Measurements from ENCODE around the gene ARHGAP18.

ARHGAP18 gene

DNA sequence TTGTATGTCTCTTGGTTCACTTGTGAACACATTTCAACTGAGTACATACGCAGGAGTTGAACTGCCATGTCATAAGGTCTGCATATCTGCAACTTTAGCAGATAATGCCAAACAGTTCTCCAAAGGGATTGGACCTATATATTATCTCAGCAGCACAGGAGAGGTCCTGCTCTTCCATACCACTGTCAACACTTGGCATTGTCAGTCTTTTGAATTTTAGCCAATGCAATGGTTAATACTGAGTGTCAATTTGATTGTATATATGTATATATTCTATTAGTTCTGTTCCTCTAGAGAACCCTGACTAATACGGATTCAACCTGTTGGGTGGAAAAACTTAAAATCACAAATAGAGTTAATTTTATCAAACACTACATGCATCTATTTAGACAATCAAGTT, 26.1 kb upstream of the ARHGAP18 start:
- H3K4me3 ChIP-seq (ENCODE audit: low read depth, low read length) = no peak overlapping the region
- no peak for TF ChIP-seq CTCF (IDR thresholded peaks at IDR 0.05; ENCODE audit: low read depth, low read length)

- no peak for TF ChIP-seq CTCF (IDR thresholded peaks at IDR 0.05; ENCODE audit: low read depth, low read length)
- no peak overlapping the region for H3K4me3 ChIP-seq (ENCODE audit: low read depth, low read length)
These were observed 23.3 kb upstream of the ARHGAP18 start for GRCh38 chr6:129733290-129733689.

DNA sequence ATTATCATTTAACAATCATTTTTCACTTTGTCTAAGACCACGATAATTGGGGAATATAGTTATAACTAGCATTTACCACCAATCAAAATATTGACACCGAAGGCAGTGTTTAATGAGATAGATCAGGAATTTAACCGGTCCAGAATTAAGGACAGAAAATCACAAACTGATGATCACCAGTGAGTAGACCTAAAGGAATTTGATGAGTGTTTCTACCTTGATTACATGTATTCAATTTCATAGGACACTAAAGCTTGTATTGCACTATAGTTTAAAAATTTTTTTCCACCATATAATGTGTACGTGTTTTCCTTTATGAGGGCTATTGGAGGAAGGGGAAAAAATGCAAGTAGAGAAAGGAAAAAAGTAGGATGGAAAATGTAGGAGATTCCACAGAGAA, 22.6 kb upstream of the ARHGAP18 start:
- H3K4me3 ChIP-seq (ENCODE audit: low read depth, low read length) = no peak overlapping the region
- TF ChIP-seq CTCF (IDR thresholded peaks at IDR 0.05; ENCODE audit: low read depth, low read length) = no peak

DNA sequence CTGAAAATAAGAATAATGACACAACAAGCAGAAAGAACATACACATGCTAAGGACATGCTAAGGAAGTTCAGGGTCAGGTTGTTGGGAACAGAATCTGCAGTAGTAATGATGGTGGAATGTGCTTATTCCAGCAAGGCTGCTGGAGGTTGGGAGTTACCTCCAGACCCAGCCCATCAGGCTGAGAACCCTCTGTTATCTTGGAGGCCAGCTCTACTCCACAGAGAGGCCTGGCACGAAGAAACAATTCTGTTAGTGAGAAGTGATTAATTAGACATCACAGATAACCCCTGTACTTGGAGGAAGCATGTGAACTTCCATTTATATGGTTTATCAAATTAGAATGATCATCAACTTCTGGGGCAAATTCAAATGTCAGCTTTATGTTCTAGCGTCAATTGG, 22.1 kb upstream of the ARHGAP18 start:
- TF ChIP-seq CTCF (IDR thresholded peaks at IDR 0.05; ENCODE audit: low read depth, low read length) = no peak
- H3K4me3 ChIP-seq (ENCODE audit: low read depth, low read length) = no peak overlapping the region

GRCh38 chr6:129731428-129731827, 21.5 kb upstream of the ARHGAP18 start:
- TF ChIP-seq CTCF (IDR thresholded peaks at IDR 0.05; ENCODE audit: low read depth, low read length) = no peak
- no peak overlapping the region for H3K4me3 ChIP-seq (ENCODE audit: low read depth, low read length)

- no peak overlapping the region for H3K4me3 ChIP-seq (ENCODE audit: low read depth, low read length)
These were observed 20.6 kb upstream of the ARHGAP18 start for GRCh38 chr6:129730477-129731165.

More at GRCh38 chr6:129730477-129731165, 20.6 kb upstream of the ARHGAP18 start:
- no peak for TF ChIP-seq CTCF (IDR thresholded peaks at IDR 0.05; ENCODE audit: low read depth, low read length)
